Glomerular endothelial cell (primary cell): ENCODE data around the gene SNAI3. TPM values are rescaled to one million over a fixed set of nuclear protein-coding genes. Genes with fewer than 3 reads are reported as not detected.

Experiments
- DNase-seq: peaks from one replicate; pipeline ENCODE4 v3.0.0-alpha.2; 2011; ENCODE audit warnings: low read depth, low spot score; ENCODE audit errors: extremely low read depth
- total RNA-seq: library from RNA; depleted of rRNA; stranded (reverse); fragments of >200 nt; gene quantifications from 2 replicates; pipeline ENCODE4 v1.2.3, GENCODE V29; 2015

The SNAI3 gene
- total RNA-seq, 1 donor from 2014 or later, result 0.12 TPM

- DNase-seq, result no peak
Measured at GRCh38 chr16:88653101-88653500, 33.2 kb downstream of the SNAI3 start.

GRCh38 chr16:88652762-88653063 lies 33.6 kb downstream of the SNAI3 start:
- no peak for DNase-seq

GRCh38 chr16:88651989-88652761 lies 34.1 kb downstream of the SNAI3 start:
- no peak for DNase-seq

- DNase-seq, result no peak
Measured at GRCh38 chr16:88651276-88651988, 34.9 kb downstream of the SNAI3 start.

GRCh38 chr16:88650749-88651275 lies 35.5 kb downstream of the SNAI3 start, which contains the start of gene CYBA:
Gene CYBA, minus strand, starts transcription at chr16:88651053. Its CDS starts 40 bp downstream, at chr16:88651013.
- no peak for DNase-seq

GRCh38 chr16:88649924-88650748 lies 36.2 kb downstream of the SNAI3 start:
- no peak for DNase-seq

- DNase-seq, result no peak
Measured at GRCh38 chr16:88649195-88649923, 36.9 kb downstream of the SNAI3 start.

- DNase-seq, result no peak
Measured at GRCh38 chr16:88647178-88648070, 38.9 kb downstream of the SNAI3 start.

GRCh38 chr16:88646345-88647034 lies 39.8 kb downstream of the SNAI3 start:
- DNase-seq, result no peak

- no peak for DNase-seq
Measured at GRCh38 chr16:88645941-88646340, 40.4 kb downstream of the SNAI3 start.

- no peak for DNase-seq
Measured at GRCh38 chr16:88645455-88645854, 40.9 kb downstream of the SNAI3 start.

- no peak for DNase-seq
Measured at GRCh38 chr16:88643644-88643932, 42.7 kb downstream of the SNAI3 start.

- no peak for DNase-seq
Measured at GRCh38 chr16:88642881-88643643, 43.2 kb downstream of the SNAI3 start.

GRCh38 chr16:88640498-88641247 lies 45.6 kb downstream of the SNAI3 start:
- no peak for DNase-seq

GRCh38 chr16:88640039-88640495 lies 46.2 kb downstream of the SNAI3 start:
- no peak for DNase-seq

GRCh38 chr16:88639231-88640038 lies 46.9 kb downstream of the SNAI3 start:
- DNase-seq, result no peak
